HepG2 (cell line): Measurements from ENCODE around the gene DUS1L. TPM values are rescaled to one million over a fixed set of nuclear protein-coding genes. Genes with fewer than 3 reads are reported as not detected.

Experiments used
- ARHGAP35 ChIP-seq: sonication (generic); formaldehyde crosslinking; IDR thresholded peaks from 2 replicates; pipeline ENCODE4 v1.9.0; 2022; ENCODE audit warnings: mild to moderate bottlenecking, inconsistent platforms, moderate library complexity, missing genetic modification reagents, borderline replicate concordance
- ELF3 ChIP-seq: IDR thresholded peaks from 2 replicates; pipeline ENCODE4 v1.6.1; 2016; ENCODE audit warnings: missing genetic modification reagents, missing compliant biosample characterization
- HOXA5 ChIP-seq: sonication (generic); formaldehyde crosslinking; IDR thresholded peaks from 2 replicates; pipeline ENCODE4 v1.4.0; 2020; ENCODE audit warnings: missing genetic modification reagents
- MAZ ChIP-seq, 2 experiments: sonication (generic) in 1 of 2; formaldehyde crosslinking in 1 of 2; IDR thresholded peaks; 2 replicates each; pipeline versions ENCODE4 v1.5.0 to v1.6.1; 2012 to 2020; ENCODE audit warnings: low read depth in 2 of 2, mild to moderate bottlenecking in 2 of 2, borderline replicate concordance in 1 of 2, improper control_type of control experiment in 1 of 2, low read length in 1 of 2, missing genetic modification reagents in 1 of 2, moderate library complexity in 1 of 2
- MED13 ChIP-seq: sonication (generic); formaldehyde crosslinking; IDR thresholded peaks from 2 replicates; pipeline ENCODE4 v1.5.0; 2020; ENCODE audit warnings: missing genetic modification reagents
- PHF5A ChIP-seq: IDR thresholded peaks from one replicate; pipeline ENCODE4 v1.6.1; 2018; ENCODE audit warnings: low read depth, missing genetic modification reagents; ENCODE audit not compliant: unreplicated experiment
- RFX1 ChIP-seq: fragments of 450-650 bp; IDR thresholded peaks from 2 replicates; pipeline ENCODE4 v1.6.1; 2017
- STAT5B ChIP-seq: sonication (generic); formaldehyde crosslinking; IDR thresholded peaks from 2 replicates; pipeline ENCODE4 v1.4.0; 2020; ENCODE audit warnings: missing genetic modification reagents
- ZNF567 ChIP-seq: sonication (generic); formaldehyde crosslinking; IDR thresholded peaks from 2 replicates; pipeline ENCODE4 v1.8.1; 2023; ENCODE audit warnings: mild to moderate bottlenecking, missing genetic modification reagents, borderline replicate concordance
- ZNF737 ChIP-seq: sonication (generic); formaldehyde crosslinking; IDR thresholded peaks from 2 replicates; pipeline ENCODE4 v1.5.0; 2020; ENCODE audit warnings: missing genetic modification reagents, mild to moderate bottlenecking, borderline replicate concordance
- ZSCAN20 ChIP-seq: sonication (generic); formaldehyde crosslinking; IDR thresholded peaks from 2 replicates; pipeline ENCODE4 v1.4.0; 2020; ENCODE audit warnings: missing genetic modification reagents, mild to moderate bottlenecking, borderline replicate concordance
- polyA plus RNA-seq, 8 experiments: library from polyadenylated mRNA; depleted of rRNA in 3 of 8; stranded (reverse) in 7 of 8; unstranded in 1 of 8; fragments of >200 nt; fragmentation: Illumina TruSeq in 4 of 8; extraction: Trizol in 4 of 8; gene quantifications; 2 replicates each; pipeline versions ENCODE4 v1.2.1 to v1.2.3, GENCODE V29; 2011 to 2016; ENCODE audit warnings: low read depth in 4 of 8, missing spikeins in 1 of 8, mixed read lengths in 1 of 8; ENCODE audit not compliant: insufficient read depth in 1 of 8
- total RNA-seq, 5 experiments: library from RNA; depleted of rRNA; stranded (reverse); fragments of >200 nt; fragmentation: Illumina TruSeq; extraction: Trizol; gene quantifications; 2 replicates each; pipeline ENCODE4 v1.2.3, GENCODE V29; 2016; ENCODE audit warnings: low read depth in 1 of 5
- TF ChIP-seq, protein P1 (sequence below), 2 experiments: sonication (generic) in 1 of 2; formaldehyde crosslinking in 1 of 2; IDR thresholded peaks; 2 replicates each; pipeline versions ENCODE4 v1.4.0 to v1.6.1; 2016 to 2020; ENCODE audit warnings: borderline replicate concordance in 1 of 2, low read depth in 1 of 2, mild to moderate bottlenecking in 1 of 2, missing genetic modification reagents in 1 of 2
- TF ChIP-seq, protein P2 (sequence below): sonication (generic); formaldehyde crosslinking; IDR thresholded peaks from 2 replicates; pipeline ENCODE4 v1.4.0; 2020; ENCODE audit warnings: missing genetic modification reagents
- TF ChIP-seq, protein P3 (sequence below): IDR thresholded peaks from 2 replicates; pipeline ENCODE4 v1.6.1; 2016; ENCODE audit warnings: low read depth, borderline replicate concordance
- TF ChIP-seq, protein P4 (sequence below): sonication (generic); formaldehyde crosslinking; IDR thresholded peaks from 2 replicates; pipeline ENCODE4 v1.4.0; 2020; ENCODE audit warnings: mild to moderate bottlenecking, low read depth, missing genetic modification reagents

DUS1L gene
- total and polyA plus RNA-seq, 2 of the 13 experiments (the other 11 are each of a cell fraction or from before 2014, with no cell fraction given), result 81.0 to 109 TPM

DNA sequence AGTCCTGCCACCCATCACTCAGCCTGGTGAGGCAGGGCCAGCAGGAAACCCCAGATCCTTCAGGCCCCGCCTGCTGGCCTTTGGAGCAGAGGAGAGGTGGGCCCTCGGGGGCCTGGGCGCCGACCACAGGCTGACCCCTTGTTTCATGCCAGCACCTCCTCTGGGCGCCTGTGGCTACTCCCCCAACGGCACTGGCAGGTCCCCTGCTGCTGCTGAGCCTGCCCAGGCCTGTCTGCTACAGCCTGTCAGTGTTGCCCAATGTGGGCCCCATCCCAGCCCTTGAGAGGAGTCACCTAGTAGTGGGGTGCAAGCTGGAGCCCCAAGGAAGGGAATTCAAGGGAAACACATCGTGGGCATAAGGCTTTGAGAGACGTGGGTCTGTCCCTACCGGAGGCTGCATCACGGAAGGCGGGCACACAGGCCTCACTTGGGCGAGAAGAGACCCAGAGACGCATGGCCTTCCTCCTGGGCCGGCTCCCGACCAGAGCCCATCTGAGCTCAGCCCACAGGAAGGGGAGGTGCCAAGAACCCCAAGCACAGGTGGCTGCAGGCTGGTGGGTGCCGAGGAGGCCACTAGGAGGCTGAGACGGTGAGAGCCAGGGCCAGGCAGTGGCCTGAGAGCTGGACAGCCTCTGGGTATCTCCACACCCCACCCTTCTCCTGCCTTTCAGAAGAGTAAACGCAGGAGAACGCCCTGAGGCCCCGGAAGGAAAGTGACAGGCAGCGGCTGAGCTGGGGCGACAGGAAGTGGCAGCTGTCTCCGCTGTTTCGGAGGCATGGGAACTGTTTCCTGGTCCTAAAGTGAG lies 40.5 kb upstream of the DUS1L start (continued):
- TF ChIP-seq, protein P1, sequence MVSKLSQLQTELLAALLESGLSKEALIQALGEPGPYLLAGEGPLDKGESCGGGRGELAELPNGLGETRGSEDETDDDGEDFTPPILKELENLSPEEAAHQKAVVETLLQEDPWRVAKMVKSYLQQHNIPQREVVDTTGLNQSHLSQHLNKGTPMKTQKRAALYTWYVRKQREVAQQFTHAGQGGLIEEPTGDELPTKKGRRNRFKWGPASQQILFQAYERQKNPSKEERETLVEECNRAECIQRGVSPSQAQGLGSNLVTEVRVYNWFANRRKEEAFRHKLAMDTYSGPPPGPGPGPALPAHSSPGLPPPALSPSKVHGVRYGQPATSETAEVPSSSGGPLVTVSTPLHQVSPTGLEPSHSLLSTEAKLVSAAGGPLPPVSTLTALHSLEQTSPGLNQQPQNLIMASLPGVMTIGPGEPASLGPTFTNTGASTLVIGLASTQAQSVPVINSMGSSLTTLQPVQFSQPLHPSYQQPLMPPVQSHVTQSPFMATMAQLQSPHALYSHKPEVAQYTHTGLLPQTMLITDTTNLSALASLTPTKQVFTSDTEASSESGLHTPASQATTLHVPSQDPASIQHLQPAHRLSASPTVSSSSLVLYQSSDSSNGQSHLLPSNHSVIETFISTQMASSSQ (IDR thresholded peaks at IDR 0.05; ENCODE audit: low read depth), result no peak
- TF ChIP-seq, protein P1 (CRISPR knock-in tag; IDR thresholded peaks at IDR 0.05; ENCODE audit: borderline replicate concordance), result peak; percentile 28; the same call in 1 of the 2 replicates
- peak; percentile 90; the same call in 1 of the 2 replicates for TF ChIP-seq ZSCAN20
- TF ChIP-seq, protein P2, sequence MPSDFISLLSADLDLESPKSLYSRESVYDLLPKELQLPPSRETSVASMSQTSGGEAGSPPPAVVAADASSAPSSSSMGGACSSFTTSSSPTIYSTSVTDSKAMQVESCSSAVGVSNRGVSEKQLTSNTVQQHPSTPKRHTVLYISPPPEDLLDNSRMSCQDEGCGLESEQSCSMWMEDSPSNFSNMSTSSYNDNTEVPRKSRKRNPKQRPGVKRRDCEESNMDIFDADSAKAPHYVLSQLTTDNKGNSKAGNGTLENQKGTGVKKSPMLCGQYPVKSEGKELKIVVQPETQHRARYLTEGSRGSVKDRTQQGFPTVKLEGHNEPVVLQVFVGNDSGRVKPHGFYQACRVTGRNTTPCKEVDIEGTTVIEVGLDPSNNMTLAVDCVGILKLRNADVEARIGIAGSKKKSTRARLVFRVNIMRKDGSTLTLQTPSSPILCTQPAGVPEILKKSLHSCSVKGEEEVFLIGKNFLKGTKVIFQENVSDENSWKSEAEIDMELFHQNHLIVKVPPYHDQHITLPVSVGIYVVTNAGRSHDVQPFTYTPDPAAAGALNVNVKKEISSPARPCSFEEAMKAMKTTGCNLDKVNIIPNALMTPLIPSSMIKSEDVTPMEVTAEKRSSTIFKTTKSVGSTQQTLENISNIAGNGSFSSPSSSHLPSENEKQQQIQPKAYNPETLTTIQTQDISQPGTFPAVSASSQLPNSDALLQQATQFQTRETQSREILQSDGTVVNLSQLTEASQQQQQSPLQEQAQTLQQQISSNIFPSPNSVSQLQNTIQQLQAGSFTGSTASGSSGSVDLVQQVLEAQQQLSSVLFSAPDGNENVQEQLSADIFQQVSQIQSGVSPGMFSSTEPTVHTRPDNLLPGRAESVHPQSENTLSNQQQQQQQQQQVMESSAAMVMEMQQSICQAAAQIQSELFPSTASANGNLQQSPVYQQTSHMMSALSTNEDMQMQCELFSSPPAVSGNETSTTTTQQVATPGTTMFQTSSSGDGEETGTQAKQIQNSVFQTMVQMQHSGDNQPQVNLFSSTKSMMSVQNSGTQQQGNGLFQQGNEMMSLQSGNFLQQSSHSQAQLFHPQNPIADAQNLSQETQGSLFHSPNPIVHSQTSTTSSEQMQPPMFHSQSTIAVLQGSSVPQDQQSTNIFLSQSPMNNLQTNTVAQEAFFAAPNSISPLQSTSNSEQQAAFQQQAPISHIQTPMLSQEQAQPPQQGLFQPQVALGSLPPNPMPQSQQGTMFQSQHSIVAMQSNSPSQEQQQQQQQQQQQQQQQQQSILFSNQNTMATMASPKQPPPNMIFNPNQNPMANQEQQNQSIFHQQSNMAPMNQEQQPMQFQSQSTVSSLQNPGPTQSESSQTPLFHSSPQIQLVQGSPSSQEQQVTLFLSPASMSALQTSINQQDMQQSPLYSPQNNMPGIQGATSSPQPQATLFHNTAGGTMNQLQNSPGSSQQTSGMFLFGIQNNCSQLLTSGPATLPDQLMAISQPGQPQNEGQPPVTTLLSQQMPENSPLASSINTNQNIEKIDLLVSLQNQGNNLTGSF, result peak; percentile 71; the same call in 1 of the 2 replicates
- peak; percentile 97 for TF ChIP-seq ELF3 (CRISPR knock-in tag)
- peak; percentile 70; the same call in 1 of the 2 replicates for TF ChIP-seq ARHGAP35 (CRISPR knock-in tag)
- peak; percentile 75 for TF ChIP-seq PHF5A (CRISPR knock-in tag)
- no peak for TF ChIP-seq RFX1
- TF ChIP-seq STAT5B (CRISPR knock-in tag), result peak; percentile 70; the same call in 1 of the 2 replicates
- TF ChIP-seq ZNF737 (CRISPR knock-in tag), result peak; percentile 98
- TF ChIP-seq, protein P3, sequence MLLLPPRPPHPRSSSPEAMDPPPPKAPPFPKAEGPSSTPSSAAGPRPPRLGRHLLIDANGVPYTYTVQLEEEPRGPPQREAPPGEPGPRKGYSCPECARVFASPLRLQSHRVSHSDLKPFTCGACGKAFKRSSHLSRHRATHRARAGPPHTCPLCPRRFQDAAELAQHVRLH, result peak; percentile 81; the same call in 1 of the 2 replicates
- TF ChIP-seq ZNF567 (CRISPR knock-in tag), result peak; percentile 23; the same call in 1 of the 2 replicates
- peak; percentile 69; the same call in 1 of the 2 replicates for TF ChIP-seq MAZ (IDR thresholded peaks at IDR 0.05; ENCODE audit: borderline replicate concordance, low read depth, low read length)
- TF ChIP-seq MAZ (CRISPR knock-in tag; IDR thresholded peaks at IDR 0.05; ENCODE audit: low read depth), result peak; percentile 91
- peak; percentile 83 for TF ChIP-seq HOXA5 (CRISPR knock-in tag)
- TF ChIP-seq MED13 (CRISPR knock-in tag), result peak; percentile 61; the same call in 1 of the 2 replicates
- TF ChIP-seq, protein P4, sequence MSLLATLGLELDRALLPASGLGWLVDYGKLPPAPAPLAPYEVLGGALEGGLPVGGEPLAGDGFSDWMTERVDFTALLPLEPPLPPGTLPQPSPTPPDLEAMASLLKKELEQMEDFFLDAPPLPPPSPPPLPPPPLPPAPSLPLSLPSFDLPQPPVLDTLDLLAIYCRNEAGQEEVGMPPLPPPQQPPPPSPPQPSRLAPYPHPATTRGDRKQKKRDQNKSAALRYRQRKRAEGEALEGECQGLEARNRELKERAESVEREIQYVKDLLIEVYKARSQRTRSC (CRISPR knock-in tag), result no peak; the same call in 1 of the 2 replicates
